Measurements from ENCODE around the gene ZNF718.
"Not testable (repeated sequence)": the region's sequence is repeated elsewhere in the genome, so short reads cannot be mapped to it uniquely, and the experiment has no call there.

ZNF718 gene
- long read RNA-seq, donor 1 = 0 reads
- long read RNA-seq, donor 2, partial matches to known transcripts = 0 of 2 reads
- long read RNA-seq, donor 2, other reads (novel, unspliced or antisense) = 0 of 2 reads
- long read RNA-seq, donor 3, partial matches to known transcripts = 7 of 8 reads
- long read RNA-seq, donor 3, other reads (novel, unspliced or antisense) = 0 of 8 reads
- long read RNA-seq, donor 4, partial matches to known transcripts = 0 of 11 reads
- long read RNA-seq, donor 4, other reads (novel, unspliced or antisense) = 11 of 11 reads
- long read RNA-seq, donor 5, partial matches to known transcripts = 0 of 6 reads
- long read RNA-seq, donor 5, other reads (novel, unspliced or antisense) = 5 of 6 reads
- long read RNA-seq, donor 6, partial matches to known transcripts = 5 of 24 reads
- long read RNA-seq, donor 6, other reads (novel, unspliced or antisense) = 16 of 24 reads
- long read RNA-seq, donor 7, partial matches to known transcripts = 6 of 8 reads
- long read RNA-seq, donor 7, other reads (novel, unspliced or antisense) = 0 of 8 reads
- long read RNA-seq, donor 8 = 0 reads

DNA sequence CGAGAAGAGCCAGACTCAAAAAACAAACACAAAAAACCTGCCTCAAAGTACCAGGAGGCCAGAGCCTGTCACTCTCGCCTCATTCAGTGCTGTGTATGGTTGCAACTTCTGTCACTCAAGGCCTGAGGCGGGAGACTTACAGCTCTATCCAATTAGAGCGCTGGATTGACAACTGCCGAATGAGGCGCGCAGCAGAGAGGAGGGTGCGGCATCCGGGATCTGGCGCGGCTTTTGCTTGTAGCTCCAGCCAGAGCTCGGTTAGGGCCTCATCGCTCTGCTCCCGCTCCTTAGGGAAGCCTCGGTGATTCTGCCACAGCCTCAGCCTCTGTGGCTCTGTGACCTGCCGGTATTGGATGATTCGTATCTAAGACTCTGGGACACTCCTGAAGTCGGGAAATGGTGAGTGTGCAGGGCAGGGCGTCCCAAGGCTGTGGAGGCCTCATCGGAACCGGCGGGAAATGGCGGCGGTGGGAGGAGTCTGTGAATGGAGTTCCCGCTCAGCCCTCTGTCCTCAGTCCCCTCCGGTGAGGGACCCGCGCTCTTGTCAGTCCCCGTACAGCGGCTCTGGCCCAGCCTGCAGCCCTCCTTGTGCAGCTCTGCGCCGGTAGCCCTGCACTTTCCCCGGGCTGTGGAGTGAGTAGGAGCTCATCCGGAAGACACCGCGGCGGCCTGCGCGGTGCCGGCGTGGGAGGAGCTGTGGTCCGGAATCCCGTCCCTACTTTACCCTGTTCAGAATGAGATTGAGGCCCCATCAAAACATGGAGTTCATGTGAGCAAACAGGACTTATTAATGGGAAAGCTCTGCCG, at the start of gene ZNF718:
ZNF718 (plus strand) TSS at position 227 of the 807 bp plus-strand sequence; CDS start at position 397, 170 bp downstream.
- DNase-seq = peak; percentile 97

DNA sequence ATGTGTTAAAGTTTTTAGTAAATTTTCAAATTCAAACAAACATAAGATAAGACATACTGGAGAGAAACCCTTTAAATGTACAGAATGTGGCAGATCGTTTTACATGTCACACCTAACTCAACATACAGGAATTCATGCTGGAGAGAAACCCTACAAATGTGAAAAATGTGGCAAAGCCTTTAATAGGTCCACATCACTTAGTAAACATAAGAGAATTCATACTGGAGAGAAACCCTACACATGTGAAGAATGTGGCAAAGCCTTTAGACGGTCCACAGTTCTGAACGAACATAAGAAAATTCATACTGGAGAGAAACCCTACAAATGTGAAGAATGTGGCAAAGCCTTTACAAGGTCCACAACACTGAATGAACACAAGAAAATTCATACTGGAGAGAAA, 38.4 kb upstream of the ZNF718 start:
- no peak for DNase-seq

- DNase-seq = not testable (repeated sequence)
Observed at GRCh38 chr4:86559-87324, 37.6 kb upstream of the ZNF718 start.

GRCh38 chr4:98386-98785, 25.9 kb upstream of the ZNF718 start:
- no peak for DNase-seq

DNA sequence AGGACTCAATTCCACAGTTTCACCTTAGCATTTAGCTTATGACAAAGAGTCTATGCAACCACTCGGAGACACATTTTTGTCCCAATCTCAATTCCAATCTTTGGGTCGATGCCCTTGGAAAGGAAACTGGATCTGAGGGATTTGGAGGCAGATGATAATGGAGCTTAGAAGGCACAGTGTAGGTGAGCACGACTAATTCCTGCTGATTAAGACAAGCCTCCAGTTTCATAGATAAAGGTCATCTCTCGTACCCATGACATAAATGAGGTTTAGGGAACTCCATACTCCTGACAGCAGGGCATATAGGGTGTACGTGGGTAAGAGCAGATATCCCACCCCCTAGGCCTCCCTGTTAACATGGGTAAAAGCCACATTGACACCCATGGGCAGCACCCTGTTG, 24.4 kb upstream of the ZNF718 start:
- no peak for DNase-seq

- DNase-seq = no peak
Observed at GRCh38 chr4:107083-107443, 17.2 kb upstream of the ZNF718 start.

DNA sequence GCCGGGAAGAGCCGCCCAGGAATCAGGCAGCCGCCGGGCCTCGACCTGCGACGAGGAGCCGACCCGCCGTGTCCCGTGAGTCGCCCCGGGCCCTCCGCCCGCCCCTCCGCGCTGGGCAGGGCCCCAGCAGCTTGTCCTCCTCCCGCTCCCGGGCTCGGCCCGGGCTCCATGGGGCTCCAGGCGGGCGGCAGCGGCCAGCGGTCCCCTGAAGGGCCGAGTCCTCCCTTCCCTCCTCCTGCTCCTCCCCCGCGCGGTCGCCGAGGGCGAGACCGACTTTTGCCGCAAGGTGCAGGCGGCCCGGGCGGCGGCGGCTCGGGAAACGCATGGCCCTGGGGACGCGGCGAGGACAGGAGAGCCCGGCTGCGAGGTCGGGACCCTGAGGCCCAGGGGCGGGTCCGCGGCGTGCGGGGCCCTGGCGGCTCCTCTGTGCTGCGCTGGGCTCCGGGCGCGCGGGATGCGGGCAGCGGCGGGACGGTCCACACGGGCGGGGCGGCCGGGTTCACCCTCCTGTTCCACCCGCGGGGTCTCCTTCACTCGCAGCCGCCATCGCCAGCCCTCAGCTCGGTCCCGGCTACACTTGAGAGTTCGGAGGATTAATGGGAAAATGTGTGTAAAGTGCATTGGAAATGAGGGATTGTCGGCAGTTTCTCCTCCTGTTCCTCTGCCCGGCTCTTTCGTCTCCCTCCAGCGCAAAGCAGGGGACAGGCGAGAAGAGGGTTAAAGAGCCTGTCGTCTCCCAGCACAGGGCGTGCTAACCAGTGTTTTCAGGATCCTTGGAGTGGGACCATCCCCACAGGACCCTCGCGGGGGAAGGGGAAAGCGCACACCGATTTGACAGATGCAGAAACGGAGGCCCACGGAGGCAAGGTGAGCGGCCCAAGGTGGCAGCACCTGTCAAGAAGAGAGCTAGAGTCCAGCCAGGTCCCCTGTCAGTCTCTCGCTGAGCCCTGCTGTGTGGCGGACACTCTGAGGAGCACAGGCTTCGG, 16.6 kb upstream of the ZNF718 start:
- DNase-seq = peak; percentile 45

DNA sequence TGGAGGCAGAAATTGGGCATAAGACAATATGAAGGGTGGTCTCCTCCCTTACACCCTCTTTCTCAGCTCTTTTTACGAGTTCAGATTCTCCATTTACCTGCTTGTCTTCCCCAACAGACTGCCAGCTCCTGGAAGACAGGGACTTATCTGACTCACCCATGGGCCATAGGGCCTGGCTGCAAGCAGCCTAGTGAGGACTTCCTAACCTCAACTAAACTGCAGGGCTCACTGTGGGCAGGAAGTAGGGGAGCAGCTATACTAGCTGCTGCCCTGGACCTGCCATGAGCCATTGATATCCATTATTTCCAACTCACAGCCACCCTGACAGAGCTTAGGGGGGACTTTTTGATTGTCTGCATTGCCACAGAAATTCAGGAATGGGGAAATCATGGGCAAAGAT, 11.5 kb upstream of the ZNF718 start:
- DNase-seq = no peak

GRCh38 chr4:113732-114131, 10.6 kb upstream of the ZNF718 start:
- no peak for DNase-seq

GRCh38 chr4:114149-114548, 10.2 kb upstream of the ZNF718 start:
- DNase-seq = no peak

DNA sequence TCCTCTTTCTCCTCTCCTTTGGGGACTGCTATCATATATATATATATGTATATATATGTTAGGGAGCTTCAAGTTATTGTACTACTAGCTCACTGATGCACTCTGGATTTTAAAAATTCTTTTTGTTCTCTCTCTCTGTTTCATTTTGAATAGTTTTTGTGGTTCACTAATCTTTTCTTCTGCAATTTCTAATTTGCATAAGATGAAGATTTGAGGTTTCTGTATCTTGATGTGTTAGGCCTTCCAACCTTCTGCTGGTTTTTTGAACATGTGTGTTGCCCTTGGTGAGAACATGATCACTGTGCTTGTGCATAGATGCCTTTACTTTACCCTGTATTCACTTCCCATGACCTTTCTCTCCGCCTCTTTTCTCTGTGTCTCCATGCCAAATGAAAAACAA, 7.8 kb upstream of the ZNF718 start:
- no peak for DNase-seq

DNA sequence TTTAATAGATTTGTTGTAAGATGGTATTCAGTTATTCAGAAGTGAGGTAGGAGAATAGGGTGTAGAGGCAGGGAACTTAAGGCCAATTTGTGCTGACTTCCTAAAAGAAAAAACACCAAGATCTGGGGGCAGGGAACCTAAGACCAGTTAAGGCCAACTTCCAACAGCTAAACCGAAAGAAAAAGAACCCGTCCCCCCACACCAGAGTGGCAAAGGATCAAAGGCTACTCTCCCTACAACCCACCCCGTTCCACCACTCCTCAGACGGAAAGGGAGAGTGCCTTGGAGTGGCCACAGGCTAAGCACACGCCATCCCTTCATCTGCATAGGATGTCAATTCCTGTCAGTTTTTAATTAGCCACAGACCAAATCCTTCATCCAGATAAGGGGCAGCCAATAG, 3.7 kb upstream of the ZNF718 start:
- DNase-seq = no peak

GRCh38 chr4:121408-122084, 2.8 kb upstream of the ZNF718 start:
- no peak for DNase-seq

- not testable (repeated sequence) for DNase-seq
Observed at GRCh38 chr4:123922-124274, 403 bp upstream of the ZNF718 start.

DNA sequence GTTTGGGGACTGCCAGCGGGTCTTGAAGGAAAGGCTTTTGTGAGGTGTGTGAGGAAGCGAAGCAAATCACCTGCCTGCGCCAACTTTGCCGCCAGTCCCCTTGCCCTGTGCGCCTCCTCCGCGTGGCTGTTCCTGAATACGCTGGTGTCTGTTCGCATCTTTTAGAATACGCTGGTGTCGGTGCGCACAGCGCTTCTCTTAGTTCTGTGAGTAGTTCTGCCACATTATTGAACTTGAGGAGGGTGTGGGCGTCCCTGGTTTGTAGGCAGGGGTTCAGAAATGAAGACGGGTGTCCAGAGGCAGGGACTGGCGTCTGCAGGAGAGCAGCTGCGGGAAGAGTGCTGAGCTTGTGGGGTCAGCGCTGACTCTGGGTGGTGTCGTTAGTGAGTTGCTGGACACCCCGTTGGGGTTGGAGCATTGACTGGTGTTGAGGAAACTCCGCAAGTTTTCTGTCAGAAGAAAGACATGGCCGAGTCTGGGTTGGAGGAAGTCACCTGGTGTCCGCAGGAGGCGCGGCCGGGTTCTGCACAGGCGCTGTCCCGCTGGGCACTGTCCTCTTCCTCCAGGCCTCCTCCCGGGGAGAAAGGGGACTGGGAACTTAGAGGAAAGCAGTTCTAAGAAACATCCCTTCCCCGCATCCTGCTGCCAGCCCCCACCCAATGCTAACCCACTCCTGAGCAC, 930 bp downstream of the ZNF718 start:
- no peak for DNase-seq

GRCh38 chr4:125833-126232, 1.5 kb downstream of the ZNF718 start:
- no peak for DNase-seq

GRCh38 chr4:132483-132882, 8.2 kb downstream of the ZNF718 start:
- DNase-seq = no peak

- DNase-seq = no peak
Observed at GRCh38 chr4:138935-139334, 14.6 kb downstream of the ZNF718 start.

GRCh38 chr4:139691-140090, 15.4 kb downstream of the ZNF718 start:
- DNase-seq = no peak

DNA sequence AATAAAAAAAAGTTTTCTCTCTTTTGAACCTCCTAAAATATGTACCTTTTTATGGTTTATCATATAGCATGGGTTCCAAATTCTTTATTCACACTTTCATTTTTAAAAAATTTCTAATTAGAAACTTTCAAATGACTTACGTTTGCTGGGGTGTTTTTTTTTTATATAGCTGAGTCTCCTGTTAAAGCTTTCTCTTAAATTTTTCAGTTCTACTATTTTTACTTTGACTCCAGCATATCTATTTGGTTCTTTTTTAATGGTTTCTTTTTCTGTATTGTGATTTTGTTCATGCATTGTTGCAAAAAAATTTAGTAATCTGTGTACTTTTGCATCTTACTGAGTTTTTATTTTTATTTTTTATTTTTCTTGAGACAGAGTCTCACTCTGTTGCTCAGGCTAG, 22.3 kb downstream of the ZNF718 start:
- no peak for DNase-seq

All from right kidney (tissue), 9 donors.